Right renal pelvis (tissue), 4 donors: Measurements from ENCODE around the gene ACKR2. TPM values are rescaled to one million over a fixed set of nuclear protein-coding genes. Genes with fewer than 3 reads are reported as not detected.

Experiments
- DNase-seq, 4 donors: peaks; one replicate each; pipeline ENCODE4 v3.0.0-alpha.2; 2013; ENCODE audit warnings: low read depth in 4 of 4, low spot score in 3 of 4, missing footprints in 1 of 4
- polyA plus RNA-seq, 4 donors: library from polyadenylated mRNA; unstranded; fragments of 120-200 nt; gene quantifications; one replicate each; pipeline ENCODE4 v1.2.1, GENCODE V29; 2013; ENCODE audit not compliant: insufficient read length in 4 of 4

ACKR2 gene
- 1 to 10 TPM; 2.0 to 2.6 (median 2.3) TPM for polyA plus RNA-seq

- no peak for DNase-seq
Observed at GRCh38 chr3:42809202-42809601, at the start of gene ACKR2. Gene ACKR2, plus strand, starts transcription at chr3:42809445. Its CDS starts 55,058 bp downstream, at chr3:42864503.

- no peak for DNase-seq
Observed at GRCh38 chr3:42762046-42762724, 47.1 kb upstream of the ACKR2 start.

GRCh38 chr3:42763021-42763420, 46.2 kb upstream of the ACKR2 start:
- no peak for DNase-seq

GRCh38 chr3:42764115-42764514, 45.1 kb upstream of the ACKR2 start:
- no peak for DNase-seq

GRCh38 chr3:42764561-42765295, 44.5 kb upstream of the ACKR2 start:
- no peak for DNase-seq

GRCh38 chr3:42769477-42770131, 39.6 kb upstream of the ACKR2 start:
- no peak for DNase-seq

- no peak for DNase-seq
Observed at GRCh38 chr3:42771271-42771670, 38.0 kb upstream of the ACKR2 start.

- peak; percentile 91 to 94 (median 93) for DNase-seq
Observed at GRCh38 chr3:42772670-42773408, 36.4 kb upstream of the ACKR2 start, which contains the start of gene CCDC13. Gene CCDC13, minus strand, starts transcription at chr3:42773253. Its CDS starts 14,908 bp downstream, at chr3:42758345.

GRCh38 chr3:42773409-42773751, 35.9 kb upstream of the ACKR2 start:
- DNase-seq, result no peak

GRCh38 chr3:42778644-42779043, 30.6 kb upstream of the ACKR2 start:
- DNase-seq, result no peak

- DNase-seq, result no peak
Observed at GRCh38 chr3:42780398-42780797, 28.8 kb upstream of the ACKR2 start.

- peak; percentile 56 to 76 (median 68) for DNase-seq
Observed at GRCh38 chr3:42780892-42781700, 28.1 kb upstream of the ACKR2 start.

GRCh38 chr3:42786212-42786611, 23.0 kb upstream of the ACKR2 start:
- DNase-seq, result no peak

GRCh38 chr3:42786631-42787030, 22.6 kb upstream of the ACKR2 start:
- no peak for DNase-seq

GRCh38 chr3:42790714-42791229, 18.5 kb upstream of the ACKR2 start:
- DNase-seq, result no peak

- no peak for DNase-seq
Observed at GRCh38 chr3:42795621-42796181, 13.5 kb upstream of the ACKR2 start.

- DNase-seq, result no peak
Observed at GRCh38 chr3:42796332-42796885, 12.8 kb upstream of the ACKR2 start.

- DNase-seq, result no peak
Observed at GRCh38 chr3:42799376-42799775, 9.9 kb upstream of the ACKR2 start.

- DNase-seq, result no peak
Observed at GRCh38 chr3:42800251-42800650, 9.0 kb upstream of the ACKR2 start.
